ENCODE measurements around the gene HIVEP1.

HIVEP1 gene

DNA sequence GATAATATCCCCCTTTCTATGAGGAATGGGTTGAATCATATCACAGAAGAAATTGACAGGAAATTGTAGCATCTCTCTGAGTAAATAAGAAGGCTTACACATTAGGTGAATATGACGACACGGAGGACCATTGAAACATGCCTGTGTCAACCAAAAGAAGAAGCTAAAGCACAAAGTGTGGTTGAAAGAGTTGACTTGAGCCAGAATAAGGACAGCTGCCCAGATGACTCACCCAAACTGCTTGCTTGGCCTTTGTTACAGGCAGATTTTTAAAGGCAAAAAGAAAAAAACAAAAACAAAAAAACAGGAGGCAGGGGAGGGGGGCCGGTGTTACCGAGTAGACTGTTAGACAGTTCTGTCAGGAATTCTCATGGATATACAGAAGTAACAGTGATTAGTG, 148.2 kb downstream of the HIVEP1 start:
- H3K4me3 ChIP-seq (ENCODE audit: control insufficient read depth, low read depth, low read length) = no peak overlapping the region
- TF ChIP-seq, protein P1, sequence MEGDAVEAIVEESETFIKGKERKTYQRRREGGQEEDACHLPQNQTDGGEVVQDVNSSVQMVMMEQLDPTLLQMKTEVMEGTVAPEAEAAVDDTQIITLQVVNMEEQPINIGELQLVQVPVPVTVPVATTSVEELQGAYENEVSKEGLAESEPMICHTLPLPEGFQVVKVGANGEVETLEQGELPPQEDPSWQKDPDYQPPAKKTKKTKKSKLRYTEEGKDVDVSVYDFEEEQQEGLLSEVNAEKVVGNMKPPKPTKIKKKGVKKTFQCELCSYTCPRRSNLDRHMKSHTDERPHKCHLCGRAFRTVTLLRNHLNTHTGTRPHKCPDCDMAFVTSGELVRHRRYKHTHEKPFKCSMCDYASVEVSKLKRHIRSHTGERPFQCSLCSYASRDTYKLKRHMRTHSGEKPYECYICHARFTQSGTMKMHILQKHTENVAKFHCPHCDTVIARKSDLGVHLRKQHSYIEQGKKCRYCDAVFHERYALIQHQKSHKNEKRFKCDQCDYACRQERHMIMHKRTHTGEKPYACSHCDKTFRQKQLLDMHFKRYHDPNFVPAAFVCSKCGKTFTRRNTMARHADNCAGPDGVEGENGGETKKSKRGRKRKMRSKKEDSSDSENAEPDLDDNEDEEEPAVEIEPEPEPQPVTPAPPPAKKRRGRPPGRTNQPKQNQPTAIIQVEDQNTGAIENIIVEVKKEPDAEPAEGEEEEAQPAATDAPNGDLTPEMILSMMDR (conservative IDR thresholded peaks at IDR 0.05; ENCODE audit: control insufficient read depth, insufficient read depth, low read depth, low read length) = no peak
- DNase-seq (ENCODE audit: low read depth) = peak; percentile 86

DNA sequence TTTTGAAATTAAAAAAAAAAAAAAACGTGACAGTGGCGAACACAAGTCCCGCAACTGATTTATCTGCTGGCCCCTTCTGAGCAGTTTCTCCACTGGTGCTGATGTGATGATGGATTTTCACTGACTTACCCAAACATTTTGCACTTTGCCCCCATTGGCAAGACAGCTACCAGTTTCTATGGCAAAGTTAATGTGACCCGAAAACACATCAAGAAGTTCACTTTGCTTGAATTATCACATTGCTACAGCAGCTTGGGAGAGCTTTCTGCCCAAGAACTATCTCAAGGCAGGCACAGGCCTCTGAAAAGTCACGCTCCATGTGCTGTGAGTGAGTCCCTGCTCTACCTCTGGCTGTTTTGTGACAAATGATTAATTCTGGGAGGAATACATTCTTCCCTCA, 150.1 kb downstream of the HIVEP1 start:
- no peak for DNase-seq (ENCODE audit: low read depth)
- no peak overlapping the region for H3K4me3 ChIP-seq (ENCODE audit: control insufficient read depth, low read depth, low read length)
- TF ChIP-seq, protein P1 (conservative IDR thresholded peaks at IDR 0.05; ENCODE audit: control insufficient read depth, insufficient read depth, low read depth, low read length) = no peak

DNA sequence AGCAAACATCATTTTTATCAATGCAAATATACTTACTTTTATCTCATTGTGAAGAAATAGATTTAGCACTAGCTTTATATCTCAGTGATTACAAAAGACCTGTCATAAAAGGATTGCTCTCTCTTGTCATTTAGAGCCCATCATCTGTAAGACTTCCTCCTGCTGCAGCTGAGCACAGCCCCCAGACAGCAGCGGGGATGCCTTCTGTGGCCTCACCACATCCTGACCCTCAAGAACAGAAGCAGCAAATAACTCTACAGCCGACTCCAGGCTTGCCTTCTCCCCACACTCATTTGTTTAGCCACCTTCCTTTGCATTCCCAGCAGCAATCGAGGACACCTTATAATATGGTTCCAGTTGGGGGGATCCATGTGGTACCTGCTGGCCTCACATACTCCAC, 151.0 kb downstream of the HIVEP1 start:
- H3K4me3 ChIP-seq (ENCODE audit: control insufficient read depth, low read depth, low read length) = no peak overlapping the region
- TF ChIP-seq, protein P1 (conservative IDR thresholded peaks at IDR 0.05; ENCODE audit: control insufficient read depth, insufficient read depth, low read depth, low read length) = no peak
- no peak for DNase-seq (ENCODE audit: low read depth)

DNA sequence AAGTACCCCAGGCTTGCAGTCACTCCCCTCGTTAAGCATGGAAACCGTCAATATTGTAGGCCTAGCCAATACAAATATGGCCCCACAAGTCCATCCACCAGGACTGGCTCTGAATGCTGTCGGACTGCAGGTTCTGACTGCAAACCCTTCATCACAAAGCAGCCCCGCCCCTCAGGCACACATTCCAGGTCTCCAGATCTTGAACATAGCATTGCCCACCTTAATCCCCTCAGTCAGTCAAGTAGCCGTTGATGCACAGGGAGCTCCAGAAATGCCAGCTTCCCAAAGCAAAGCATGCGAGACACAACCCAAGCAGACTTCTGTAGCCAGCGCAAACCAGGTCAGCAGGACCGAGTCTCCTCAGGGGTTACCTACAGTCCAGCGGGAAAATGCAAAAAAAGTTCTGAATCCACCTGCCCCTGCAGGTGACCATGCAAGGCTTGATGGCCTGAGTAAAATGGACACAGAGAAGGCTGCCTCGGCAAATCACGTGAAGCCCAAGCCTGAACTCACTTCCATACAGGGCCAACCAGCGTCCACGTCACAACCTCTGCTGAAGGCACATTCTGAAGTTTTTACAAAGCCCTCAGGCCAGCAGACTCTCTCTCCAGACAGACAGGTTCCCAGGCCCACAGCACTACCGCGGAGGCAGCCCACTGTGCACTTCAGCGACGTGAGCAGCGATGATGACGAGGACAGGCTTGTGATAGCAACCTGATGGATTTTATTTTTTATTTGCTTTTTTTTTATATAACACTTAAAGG, 151.8 kb downstream of the HIVEP1 start:
- H3K4me3 ChIP-seq (ENCODE audit: control insufficient read depth, low read depth, low read length) = no peak overlapping the region
- no peak for DNase-seq (ENCODE audit: low read depth)
- TF ChIP-seq, protein P1 (conservative IDR thresholded peaks at IDR 0.05; ENCODE audit: control insufficient read depth, insufficient read depth, low read depth, low read length) = no peak

DNA sequence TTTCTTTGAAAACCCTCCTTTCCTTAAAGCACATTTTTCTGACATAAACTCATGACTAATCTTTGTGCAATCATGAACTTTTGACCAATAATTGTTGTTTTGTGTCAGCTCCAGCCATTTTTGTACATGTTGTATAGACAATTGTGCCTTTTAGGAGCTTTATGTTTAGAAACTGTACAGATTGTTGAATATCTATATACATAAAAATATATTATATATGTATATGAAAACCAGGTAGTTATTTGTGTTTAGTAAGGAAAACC, 152.3 kb downstream of the HIVEP1 start:
- TF ChIP-seq, protein P1 (conservative IDR thresholded peaks at IDR 0.05; ENCODE audit: control insufficient read depth, insufficient read depth, low read depth, low read length) = no peak
- peak; percentile 50 for DNase-seq (ENCODE audit: low read depth)
- H3K4me3 ChIP-seq (ENCODE audit: control insufficient read depth, low read depth, low read length) = no peak overlapping the region

DNA sequence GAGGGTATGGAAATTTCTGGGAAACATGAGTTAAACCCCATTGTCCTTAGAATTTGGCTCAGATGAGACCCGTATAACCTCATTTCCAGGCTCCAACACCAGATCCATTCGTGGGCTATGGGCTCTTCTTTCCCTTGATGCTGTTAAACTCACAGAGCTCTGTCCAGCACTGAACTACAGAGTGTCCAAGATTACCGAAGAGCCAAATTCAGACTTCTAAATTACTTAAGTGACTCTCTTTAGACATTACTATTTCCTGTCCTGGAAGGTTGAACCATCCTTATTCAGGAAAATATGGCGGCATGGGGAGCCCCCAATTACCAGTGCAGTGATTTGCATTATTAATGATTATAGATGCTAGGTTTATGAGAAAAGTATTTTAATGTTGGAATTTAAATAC, 153.2 kb downstream of the HIVEP1 start:
- H3K4me3 ChIP-seq (ENCODE audit: control insufficient read depth, low read depth, low read length) = no peak overlapping the region
- DNase-seq (ENCODE audit: low read depth) = no peak
- TF ChIP-seq, protein P1 (conservative IDR thresholded peaks at IDR 0.05; ENCODE audit: control insufficient read depth, insufficient read depth, low read depth, low read length) = no peak

Measured in fibroblast of mammary gland (primary cell).